Fibroblast of the aortic adventitia (primary cell): Measurements from ENCODE around the gene NLRC3. TPM values are rescaled to one million over a fixed set of nuclear protein-coding genes. Genes with fewer than 3 reads are reported as not detected.

ENCODE experiments used
- DNase-seq: peaks from one replicate; pipeline ENCODE4 v3.0.0-alpha.2; 2010; ENCODE audit warnings: low read depth
- H3K4me3 ChIP-seq: 2 replicates; pipeline ENCODE4 v1.5.1; 2011; ENCODE audit warnings: low read depth, mild to moderate bottlenecking, control low read depth, low read length, moderate library complexity
- total RNA-seq: library from RNA; depleted of rRNA; stranded (reverse); fragments of >200 nt; gene quantifications from 2 replicates; pipeline ENCODE4 v1.2.3, GENCODE V29; 2012; ENCODE audit warnings: low replicate concordance
- TF ChIP-seq, protein P1 (sequence below): IDR thresholded peaks from 2 replicates; pipeline ENCODE4 v1.5.1; 2011; ENCODE audit warnings: mild to moderate bottlenecking, low read length, control low read depth, inconsistent platforms; ENCODE audit not compliant: insufficient read depth

Gene NLRC3
- total RNA-seq, 1 donor, result not detected

DNA sequence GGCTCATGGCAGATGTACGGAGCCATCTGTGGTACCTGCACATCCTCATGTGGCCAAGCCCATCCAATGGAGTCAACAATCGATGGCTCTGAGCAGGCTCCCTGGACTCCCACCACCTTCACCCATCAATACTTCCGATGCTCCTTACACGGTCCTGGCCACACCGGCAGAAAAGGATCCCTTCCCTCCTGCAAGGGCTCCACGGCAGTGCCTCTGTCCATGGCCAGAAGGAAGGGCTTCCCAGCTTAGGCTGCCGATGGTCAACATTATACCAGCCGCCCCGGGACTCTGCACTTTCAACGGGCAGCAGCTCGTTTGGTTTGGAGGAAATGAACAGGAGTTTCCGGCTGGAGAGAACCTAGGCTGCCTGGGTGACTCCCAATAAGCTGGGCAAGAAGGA lies 21.0 kb upstream of the NLRC3 start:
- DNase-seq, result no peak
- H3K4me3 ChIP-seq, result no peak overlapping the region
- TF ChIP-seq, protein P1, sequence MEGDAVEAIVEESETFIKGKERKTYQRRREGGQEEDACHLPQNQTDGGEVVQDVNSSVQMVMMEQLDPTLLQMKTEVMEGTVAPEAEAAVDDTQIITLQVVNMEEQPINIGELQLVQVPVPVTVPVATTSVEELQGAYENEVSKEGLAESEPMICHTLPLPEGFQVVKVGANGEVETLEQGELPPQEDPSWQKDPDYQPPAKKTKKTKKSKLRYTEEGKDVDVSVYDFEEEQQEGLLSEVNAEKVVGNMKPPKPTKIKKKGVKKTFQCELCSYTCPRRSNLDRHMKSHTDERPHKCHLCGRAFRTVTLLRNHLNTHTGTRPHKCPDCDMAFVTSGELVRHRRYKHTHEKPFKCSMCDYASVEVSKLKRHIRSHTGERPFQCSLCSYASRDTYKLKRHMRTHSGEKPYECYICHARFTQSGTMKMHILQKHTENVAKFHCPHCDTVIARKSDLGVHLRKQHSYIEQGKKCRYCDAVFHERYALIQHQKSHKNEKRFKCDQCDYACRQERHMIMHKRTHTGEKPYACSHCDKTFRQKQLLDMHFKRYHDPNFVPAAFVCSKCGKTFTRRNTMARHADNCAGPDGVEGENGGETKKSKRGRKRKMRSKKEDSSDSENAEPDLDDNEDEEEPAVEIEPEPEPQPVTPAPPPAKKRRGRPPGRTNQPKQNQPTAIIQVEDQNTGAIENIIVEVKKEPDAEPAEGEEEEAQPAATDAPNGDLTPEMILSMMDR, result no peak

DNA sequence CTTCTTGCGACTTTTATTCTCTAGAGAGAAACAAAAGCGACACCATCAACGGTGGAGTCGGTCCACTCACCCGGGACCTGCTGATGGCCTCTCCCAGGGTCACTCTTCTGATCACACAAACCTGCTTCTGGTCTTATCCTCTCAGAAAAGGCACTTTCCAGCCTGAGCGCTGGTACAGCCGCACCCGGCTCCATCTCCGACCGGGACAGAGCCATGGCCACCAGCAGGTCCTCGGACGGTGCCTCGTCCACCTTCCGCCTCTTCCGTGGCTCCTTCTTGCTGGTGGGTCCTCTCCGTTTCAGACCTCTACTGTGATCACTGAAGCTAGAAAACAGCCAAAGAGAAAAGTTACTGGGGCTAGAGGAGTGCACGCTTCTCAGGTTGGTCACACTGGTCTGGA lies 20.5 kb upstream of the NLRC3 start:
- TF ChIP-seq, protein P1, result no peak
- no peak overlapping the region for H3K4me3 ChIP-seq
- no peak for DNase-seq

DNA sequence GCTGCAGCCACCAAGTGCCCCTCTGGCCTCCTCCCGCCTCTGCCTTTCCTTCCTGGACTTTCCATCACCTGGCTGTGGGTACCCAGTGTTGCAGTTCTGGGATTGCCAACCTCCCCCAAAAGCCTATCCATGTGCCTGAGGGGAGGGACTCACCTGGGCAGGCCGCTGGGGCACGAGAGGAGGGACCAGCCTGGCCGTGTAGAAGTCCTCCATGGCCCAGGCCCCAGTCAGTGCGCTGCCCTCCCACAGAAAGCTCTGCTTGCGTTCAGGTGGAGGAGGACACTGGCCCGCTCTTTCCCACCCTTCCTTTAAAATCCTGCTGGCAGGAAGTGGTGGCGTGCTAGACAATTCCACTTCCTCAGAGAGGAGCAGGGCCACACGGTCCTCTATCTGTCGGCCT lies 20.0 kb upstream of the NLRC3 start:
- H3K4me3 ChIP-seq, result no peak overlapping the region
- DNase-seq, result no peak
- TF ChIP-seq, protein P1, result no peak

DNA sequence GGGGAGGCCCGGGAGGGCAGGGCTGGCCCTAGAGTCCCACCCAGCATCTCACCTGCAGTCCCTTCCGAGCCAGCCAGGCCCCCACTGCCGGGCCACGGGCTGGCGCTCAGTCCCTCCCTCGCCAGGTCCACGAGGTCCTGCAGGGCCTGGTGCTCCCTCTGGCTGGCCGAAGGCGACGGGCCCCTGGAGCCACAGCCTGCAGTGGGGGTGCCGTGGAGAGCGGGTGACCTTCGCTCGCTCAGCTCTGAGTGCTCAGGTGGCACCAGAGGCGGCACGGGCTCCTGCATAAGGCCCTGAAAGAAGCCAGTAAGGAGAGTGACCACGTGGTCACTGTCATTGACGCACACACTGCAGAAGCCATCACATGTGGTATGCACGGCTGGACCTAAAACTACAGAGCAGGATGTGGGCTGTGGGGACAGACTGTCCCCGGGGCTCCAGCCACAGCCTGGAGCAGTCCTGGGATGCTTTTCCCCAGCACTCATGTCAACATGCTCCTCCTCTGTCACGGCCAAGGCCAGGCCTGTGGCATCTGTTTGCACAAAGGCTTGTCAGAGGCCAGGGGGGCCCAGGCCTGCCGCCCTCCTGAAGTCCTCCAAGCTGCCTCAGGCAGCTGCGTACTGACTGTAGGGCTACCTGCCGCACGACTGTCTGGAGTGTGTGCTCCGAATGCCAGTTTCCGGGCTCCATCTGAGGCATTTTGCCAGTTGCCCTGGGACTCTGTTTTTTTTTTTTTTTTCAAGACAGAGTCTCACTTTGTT lies 19.1 kb upstream of the NLRC3 start:
- DNase-seq, result no peak
- TF ChIP-seq, protein P1, result no peak

DNA sequence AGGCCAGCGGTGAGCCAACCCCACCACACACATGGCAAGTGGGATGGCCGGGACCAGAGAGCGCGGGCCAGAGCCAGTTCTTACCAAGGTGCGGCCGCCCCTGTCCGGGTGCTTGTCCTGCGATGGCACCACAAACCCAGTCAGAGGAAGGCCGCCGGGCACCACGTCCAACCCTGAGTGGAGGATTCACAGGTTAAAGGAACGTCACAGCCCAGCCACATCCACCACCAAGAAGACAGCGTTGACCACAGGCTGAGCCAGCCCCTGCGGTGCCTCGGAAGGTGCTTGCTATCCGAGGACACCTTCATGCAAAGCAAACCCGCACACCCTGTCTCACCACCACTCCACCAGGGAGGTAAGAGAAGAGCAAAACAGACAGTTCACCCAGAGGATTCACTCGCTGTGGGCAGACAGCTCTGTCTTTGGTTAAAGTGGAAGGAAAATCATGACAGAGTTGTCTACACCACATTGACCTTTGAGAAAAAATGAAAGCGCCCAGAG lies 18.4 kb upstream of the NLRC3 start:
- TF ChIP-seq, protein P1, result no peak
- no peak for DNase-seq
- no peak overlapping the region for H3K4me3 ChIP-seq

More for the DNA sequence above, 19.1 kb upstream of the NLRC3 start:
- no peak overlapping the region for H3K4me3 ChIP-seq

DNA sequence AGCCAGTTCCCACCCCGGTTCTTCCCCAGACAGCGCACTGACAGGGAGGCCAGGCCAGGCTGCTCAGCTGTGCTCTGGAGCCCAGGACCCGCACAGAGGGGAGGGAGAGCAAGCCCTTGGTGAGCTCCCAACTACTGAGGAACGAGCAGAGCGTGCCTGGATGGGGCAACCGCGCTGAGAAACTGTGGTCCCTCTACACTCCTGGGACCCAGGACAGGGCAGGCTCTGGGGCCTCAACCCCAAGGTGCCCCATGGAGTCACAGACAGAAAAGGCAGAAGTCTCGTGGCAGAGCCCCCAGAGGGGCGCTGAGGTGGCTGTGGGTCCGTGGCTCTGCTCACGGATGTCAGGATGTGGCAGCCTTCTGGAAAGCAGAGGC lies 17.9 kb upstream of the NLRC3 start:
- no peak overlapping the region for H3K4me3 ChIP-seq
- DNase-seq, result no peak
- TF ChIP-seq, protein P1, result no peak
